COR-L47 (cell line): ENCODE measurements around the gene NUF2.
"Not testable (repeated sequence)": the region's sequence is repeated elsewhere in the genome, so short reads cannot be mapped to it uniquely, and the experiment has no call there.

Experiments
- DNase-seq: peaks from one replicate; lab custom pipeline; 2025; lab: John Stamatoyannopoulos, UW

The NUF2 gene

GRCh38 chr1:163335216-163335615 is 13.5 kb downstream of the NUF2 start:
- no peak for DNase-seq

- no peak for DNase-seq
Observed at GRCh38 chr1:163337631-163338030, 15.9 kb downstream of the NUF2 start.

GRCh38 chr1:163346326-163346870 is 24.6 kb downstream of the NUF2 start:
- DNase-seq: no peak

- DNase-seq: no peak
Observed at GRCh38 chr1:163347106-163347505, 25.4 kb downstream of the NUF2 start.

GRCh38 chr1:163351912-163352311 is 30.2 kb downstream of the NUF2 start:
- DNase-seq: no peak

GRCh38 chr1:163357378-163357777 is 35.6 kb downstream of the NUF2 start:
- DNase-seq: no peak

- not testable (repeated sequence) for DNase-seq
Observed at GRCh38 chr1:163358172-163358571, 36.4 kb downstream of the NUF2 start.

GRCh38 chr1:163361123-163361934 is 39.6 kb downstream of the NUF2 start:
- peak; percentile 62 for DNase-seq

- no peak for DNase-seq
Observed at GRCh38 chr1:163365186-163365585, 43.4 kb downstream of the NUF2 start.

GRCh38 chr1:163366555-163366954 is 44.8 kb downstream of the NUF2 start:
- no peak for DNase-seq

- DNase-seq: peak; percentile 2
Observed at GRCh38 chr1:163367721-163368120, 46.0 kb downstream of the NUF2 start.

GRCh38 chr1:163372576-163372975 is 50.8 kb downstream of the NUF2 start:
- DNase-seq: no peak

GRCh38 chr1:163378554-163378953 is 56.8 kb downstream of the NUF2 start:
- DNase-seq: no peak

- DNase-seq: no peak
Observed at GRCh38 chr1:163379801-163380200, 58.0 kb downstream of the NUF2 start.

- DNase-seq: no peak
Observed at GRCh38 chr1:163381487-163382184, 59.9 kb downstream of the NUF2 start.

GRCh38 chr1:163382395-163382794 is 60.6 kb downstream of the NUF2 start:
- DNase-seq: no peak

- DNase-seq: no peak
Observed at GRCh38 chr1:163387146-163387545, 65.4 kb downstream of the NUF2 start.

GRCh38 chr1:163388970-163389369 is 67.2 kb downstream of the NUF2 start:
- no peak for DNase-seq

- no peak for DNase-seq
Observed at GRCh38 chr1:163395790-163396189, 74.0 kb downstream of the NUF2 start.

GRCh38 chr1:163397451-163398200 is 75.9 kb downstream of the NUF2 start:
- DNase-seq: no peak

GRCh38 chr1:163399001-163399400 is 77.2 kb downstream of the NUF2 start:
- no peak for DNase-seq

- peak; percentile 23 for DNase-seq
Observed at GRCh38 chr1:163399976-163400601, 78.3 kb downstream of the NUF2 start.
